Sigmoid colon (tissue), 4 donors: ENCODE data around the gene EFL1.

ENCODE experiments used
- CTCF ChIP-seq, 4 experiments: fragments of 450-650 bp in 3 of 4; fragments of 200-600 bp in 1 of 4; IDR thresholded peaks; one replicate each; pipeline ENCODE4 v1.5.1; 2016 to 2019; ENCODE audit warnings: antibody characterized with exemption in 4 of 4, mild to moderate bottlenecking in 3 of 4, moderate library complexity in 2 of 4
- EP300 ChIP-seq, 4 donors: sonication (generic); formaldehyde crosslinking; IDR thresholded peaks; one replicate each; pipeline ENCODE4 v1.6.1; 2017; ENCODE audit warnings: antibody characterized with exemption in 4 of 4
- POLR2A ChIP-seq, 2 donors: fragments of 450-650 bp; IDR thresholded peaks; one replicate each; pipeline ENCODE4 v1.6.1; 2016; ENCODE audit warnings: antibody characterized with exemption in 2 of 2, mild to moderate bottlenecking in 2 of 2, moderate library complexity in 2 of 2
- POLR2AphosphoS5 ChIP-seq, 4 donors: sonication (generic); formaldehyde crosslinking; IDR thresholded peaks; one replicate each; pipeline ENCODE4 v1.6.1; 2017; ENCODE audit warnings: antibody characterized with exemption in 4 of 4

GRCh38 chr15:82133251-82133650 is 129.3 kb downstream of the EFL1 start:
- TF ChIP-seq CTCF (IDR thresholded peaks at IDR 0.05), result no peak
- TF ChIP-seq EP300 (IDR thresholded peaks at IDR 0.05), result no peak
- no peak for TF ChIP-seq POLR2A (IDR thresholded peaks at IDR 0.05)
- no peak for TF ChIP-seq POLR2AphosphoS5 (IDR thresholded peaks at IDR 0.05)
